Stimulated activated CD4-positive, alpha-beta T cell treated with anti-CD3 and anti-CD28 coated beads, Interleukin-2, amount 100 ng/mL, for 4 hours (primary cell): ENCODE measurements around the gene ALX1.

Experiments
- DNase-seq: peaks from one replicate; pipeline ENCODE4 v3.0.0-alpha.2; 2020; ENCODE audit warnings: low read depth

Gene ALX1

GRCh38 chr12:85280165-85280983 is at the start of gene ALX1:
Gene ALX1 (plus strand): TSS chr12:85280220. CDS start chr12:85280262, 42 bp downstream.
- no peak for DNase-seq

GRCh38 chr12:85237327-85237726 is 42.7 kb upstream of the ALX1 start:
- no peak for DNase-seq

- DNase-seq = no peak
Observed at GRCh38 chr12:85244561-85244960, 35.5 kb upstream of the ALX1 start.

- DNase-seq = no peak
Observed at GRCh38 chr12:85253853-85254252, 26.2 kb upstream of the ALX1 start.

- no peak for DNase-seq
Observed at GRCh38 chr12:85257671-85258070, 22.3 kb upstream of the ALX1 start.

- no peak for DNase-seq
Observed at GRCh38 chr12:85260447-85260846, 19.6 kb upstream of the ALX1 start.

- DNase-seq = no peak
Observed at GRCh38 chr12:85260896-85261295, 19.1 kb upstream of the ALX1 start.

- DNase-seq = no peak
Observed at GRCh38 chr12:85266356-85266755, 13.7 kb upstream of the ALX1 start.

GRCh38 chr12:85273381-85274314 is 6.4 kb upstream of the ALX1 start:
- DNase-seq = no peak

GRCh38 chr12:85274315-85274651 is 5.7 kb upstream of the ALX1 start:
- DNase-seq = no peak

GRCh38 chr12:85275374-85275773 is 4.6 kb upstream of the ALX1 start:
- DNase-seq = no peak

- no peak for DNase-seq
Observed at GRCh38 chr12:85277191-85277590, 2.8 kb upstream of the ALX1 start.

- DNase-seq = no peak
Observed at GRCh38 chr12:85277900-85278597, 2.0 kb upstream of the ALX1 start.

- no peak for DNase-seq
Observed at GRCh38 chr12:85278598-85279448, 1.2 kb upstream of the ALX1 start.

- DNase-seq = no peak
Observed at GRCh38 chr12:85279449-85280164, 413 bp upstream of the ALX1 start.

GRCh38 chr12:85280984-85281630 is 1.1 kb downstream of the ALX1 start:
- no peak for DNase-seq

- no peak for DNase-seq
Observed at GRCh38 chr12:85281636-85282312, 1.8 kb downstream of the ALX1 start.

GRCh38 chr12:85283560-85283959 is 3.5 kb downstream of the ALX1 start:
- DNase-seq = no peak

- no peak for DNase-seq
Observed at GRCh38 chr12:85296362-85296761, 16.3 kb downstream of the ALX1 start.

GRCh38 chr12:85299053-85299452 is 19.0 kb downstream of the ALX1 start:
- DNase-seq = no peak
